ENCODE measurements around the gene FPGS. TPM values are rescaled to one million over a fixed set of nuclear protein-coding genes. Genes with fewer than 3 reads are reported as not detected.
A peak's percentile ranks its signal among the peaks of the same experiment; 100 is the strongest.
"Not testable (repeated sequence)": the region's sequence is repeated elsewhere in the genome, so short reads cannot be mapped to it uniquely, and the experiment has no call there.

The FPGS gene
- total and polyA plus RNA-seq, 7 donors = 9.2 to 51.3 (median 32.6) TPM

DNA sequence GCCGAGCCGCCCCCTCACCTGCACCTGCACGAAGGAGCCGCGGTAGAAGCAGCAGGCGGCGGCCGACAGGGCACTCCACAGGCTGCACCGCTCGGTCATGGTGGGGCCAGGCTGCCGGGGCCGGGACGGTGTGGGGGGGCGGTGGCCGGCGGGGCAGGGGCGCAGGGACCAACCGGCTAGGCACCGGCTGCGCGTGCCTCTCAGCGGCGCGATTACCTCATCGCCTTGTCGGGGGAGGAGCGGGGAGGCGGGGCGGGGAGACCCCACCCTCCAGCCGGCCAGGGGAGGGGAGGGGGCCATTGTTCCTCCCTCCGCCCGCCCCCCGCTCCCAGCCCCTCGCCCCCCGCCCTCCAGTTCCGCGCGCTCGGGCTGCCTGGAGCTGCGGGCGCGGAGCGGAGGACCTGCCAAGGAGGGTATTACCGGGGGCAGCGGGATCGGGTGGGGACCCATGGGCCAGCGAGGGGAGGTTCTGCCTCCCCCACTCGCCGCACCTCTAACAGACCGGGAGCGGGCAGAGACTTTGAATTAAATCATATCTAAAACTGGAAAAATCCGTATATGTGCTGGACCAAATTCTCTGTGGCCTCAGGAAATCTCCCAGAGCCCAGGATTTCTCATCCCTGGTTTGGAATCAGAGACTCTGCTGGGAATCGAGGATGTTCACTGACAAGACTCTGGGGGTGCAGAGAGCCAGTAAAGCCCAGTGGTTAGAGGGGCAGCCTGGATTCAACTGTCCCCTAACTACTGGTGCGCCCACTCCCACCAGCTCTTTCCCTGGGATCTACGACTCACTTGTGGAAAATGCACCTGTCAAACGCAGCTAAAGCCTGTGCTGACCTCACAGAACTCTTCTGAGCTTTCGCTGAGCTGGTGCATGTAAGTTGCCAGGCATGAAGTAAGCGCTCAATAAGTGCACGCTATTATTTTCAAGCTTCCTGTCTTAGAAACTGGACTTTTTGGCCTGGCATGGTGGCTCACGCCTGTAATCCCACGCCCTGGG, 47.3 kb upstream of the FPGS start:
- no peak for DNase-seq
- Histone ChIP-seq H3K27me3 (peaks cover 16 to 84% (median 53%) of the 10 kb centered on the region in 3 donors), H3K27ac (peak overlapping the region in 1 of 4 donors; percentile 8), H3K4me3 (no peak overlapping the region), H3K4me1 (peaks cover 0 to 14% (median 13%) of the 10 kb centered on the region in 4 donors), H3K36me3 (no peaks in the 10 kb centered on the region), H3K9me3 (no peaks in the 10 kb centered on the region)
- WGBS, 2 donors = 21 to 70% methylated on average over 61 of the region's 61 CpGs
- TF ChIP-seq POLR2AphosphoS5 (IDR thresholded peaks at IDR 0.05) (no peak), POLR2A (IDR thresholded peaks at IDR 0.05) (no peak), EP300 (IDR thresholded peaks at IDR 0.05) (no peak)
- TF ChIP-seq, protein P1, sequence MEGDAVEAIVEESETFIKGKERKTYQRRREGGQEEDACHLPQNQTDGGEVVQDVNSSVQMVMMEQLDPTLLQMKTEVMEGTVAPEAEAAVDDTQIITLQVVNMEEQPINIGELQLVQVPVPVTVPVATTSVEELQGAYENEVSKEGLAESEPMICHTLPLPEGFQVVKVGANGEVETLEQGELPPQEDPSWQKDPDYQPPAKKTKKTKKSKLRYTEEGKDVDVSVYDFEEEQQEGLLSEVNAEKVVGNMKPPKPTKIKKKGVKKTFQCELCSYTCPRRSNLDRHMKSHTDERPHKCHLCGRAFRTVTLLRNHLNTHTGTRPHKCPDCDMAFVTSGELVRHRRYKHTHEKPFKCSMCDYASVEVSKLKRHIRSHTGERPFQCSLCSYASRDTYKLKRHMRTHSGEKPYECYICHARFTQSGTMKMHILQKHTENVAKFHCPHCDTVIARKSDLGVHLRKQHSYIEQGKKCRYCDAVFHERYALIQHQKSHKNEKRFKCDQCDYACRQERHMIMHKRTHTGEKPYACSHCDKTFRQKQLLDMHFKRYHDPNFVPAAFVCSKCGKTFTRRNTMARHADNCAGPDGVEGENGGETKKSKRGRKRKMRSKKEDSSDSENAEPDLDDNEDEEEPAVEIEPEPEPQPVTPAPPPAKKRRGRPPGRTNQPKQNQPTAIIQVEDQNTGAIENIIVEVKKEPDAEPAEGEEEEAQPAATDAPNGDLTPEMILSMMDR (IDR thresholded peaks at IDR 0.05) = no peak
- intact Hi-C loops (cut with DNase I) = no loop called here

DNA sequence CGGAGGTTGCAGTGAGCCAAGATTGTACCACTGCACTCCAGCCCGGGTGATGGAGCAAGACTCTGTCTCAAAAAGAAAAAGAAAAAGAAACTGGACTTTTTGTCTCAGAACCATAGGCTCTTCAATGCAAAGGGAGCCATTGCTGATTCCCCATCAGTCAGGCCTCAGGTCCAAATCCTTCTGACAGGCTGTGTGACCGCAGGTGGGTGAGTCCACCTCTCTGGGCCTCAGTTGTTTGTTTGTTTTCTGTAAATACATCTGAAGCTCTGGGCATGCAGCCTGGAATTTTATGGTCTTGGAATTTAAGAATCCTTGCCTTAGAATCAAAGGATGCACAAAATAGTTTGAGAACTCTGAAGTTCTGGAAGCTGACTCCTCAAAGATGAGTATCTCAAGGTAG, 46.4 kb upstream of the FPGS start:
- 75 to 84% methylated on average over 3 of the region's 3 CpGs for WGBS, 2 donors
- no peak overlapping the region for H3K27ac ChIP-seq
- peaks cover 16 to 87% (median 53%) of the 10 kb centered on the region in 3 donors for H3K27me3 ChIP-seq

DNA sequence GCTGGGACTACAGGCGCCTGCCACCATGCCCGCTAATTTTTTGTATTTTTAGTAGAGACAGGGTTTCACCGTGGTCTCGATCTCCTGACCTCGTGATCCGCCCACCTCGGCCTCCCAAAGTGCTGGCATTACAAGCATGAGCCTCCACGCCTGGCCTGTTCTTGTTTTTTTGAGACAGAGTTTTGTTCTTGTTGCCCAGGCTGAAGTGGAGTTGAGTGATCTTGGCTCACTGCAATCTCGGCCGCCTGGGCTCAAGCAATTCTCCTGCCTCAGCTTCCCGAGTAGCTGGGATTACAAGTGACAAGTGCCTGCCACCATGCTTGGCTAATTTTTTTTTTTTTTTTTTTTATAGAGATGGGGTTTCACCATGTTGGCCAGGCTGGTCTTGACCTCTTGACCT, 45.9 kb upstream of the FPGS start:
- H3K4me3 ChIP-seq; DNase-seq; H3K9me3 ChIP-seq; H3K27ac ChIP-seq; intact Hi-C loops (cut with DNase I); H3K36me3 ChIP-seq: not testable (repeated sequence)
- peaks cover 19 to 86% (median 56%) of the 10 kb centered on the region in 3 donors for H3K27me3 ChIP-seq
- WGBS, 2 donors = 79 to 89% methylated on average over 11 of the region's 11 CpGs
- H3K4me1 ChIP-seq = peaks cover 0 to 14% (median 13%) of the 10 kb centered on the region in 4 donors

More for the DNA sequence above, 46.4 kb upstream of the FPGS start:
- DNase-seq = no peak
- TF ChIP-seq, protein P1 (IDR thresholded peaks at IDR 0.05) = no peak
- TF ChIP-seq POLR2AphosphoS5 (IDR thresholded peaks at IDR 0.05) = no peak
- no peak for TF ChIP-seq POLR2A (IDR thresholded peaks at IDR 0.05)
- TF ChIP-seq EP300 (IDR thresholded peaks at IDR 0.05) = no peak
- H3K36me3 ChIP-seq = no peaks in the 10 kb centered on the region
- peaks cover 0 to 14% (median 13%) of the 10 kb centered on the region in 4 donors for H3K4me1 ChIP-seq
- H3K9me3 ChIP-seq = no peaks in the 10 kb centered on the region
- intact Hi-C loops (cut with DNase I) = no loop called here
- no peak overlapping the region for H3K4me3 ChIP-seq

DNA sequence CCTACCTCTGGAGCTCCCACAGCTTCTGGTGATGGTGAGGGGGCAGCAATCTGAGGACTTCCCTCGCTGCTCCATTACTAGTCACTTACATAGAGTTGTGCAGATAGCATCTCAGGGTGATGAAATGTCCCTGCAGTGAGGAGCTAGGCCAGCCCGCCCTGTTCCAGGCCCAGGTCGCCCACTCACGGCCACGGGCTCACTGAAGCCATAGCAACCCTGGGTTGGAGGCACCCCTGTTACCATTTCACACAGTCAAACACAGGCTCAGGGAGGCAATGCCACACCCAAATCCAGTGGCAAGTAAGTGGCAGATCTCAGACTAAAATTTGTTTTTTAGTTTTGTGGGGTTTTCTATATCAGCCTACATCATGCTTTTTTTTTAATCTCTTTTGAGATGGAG, 43.8 kb upstream of the FPGS start:
- peaks cover 19 to 71% (median 36%) of the 10 kb centered on the region in 3 donors for H3K27me3 ChIP-seq
- 82 to 93% methylated on average over 5 of the region's 5 CpGs for WGBS, 2 donors

DNA sequence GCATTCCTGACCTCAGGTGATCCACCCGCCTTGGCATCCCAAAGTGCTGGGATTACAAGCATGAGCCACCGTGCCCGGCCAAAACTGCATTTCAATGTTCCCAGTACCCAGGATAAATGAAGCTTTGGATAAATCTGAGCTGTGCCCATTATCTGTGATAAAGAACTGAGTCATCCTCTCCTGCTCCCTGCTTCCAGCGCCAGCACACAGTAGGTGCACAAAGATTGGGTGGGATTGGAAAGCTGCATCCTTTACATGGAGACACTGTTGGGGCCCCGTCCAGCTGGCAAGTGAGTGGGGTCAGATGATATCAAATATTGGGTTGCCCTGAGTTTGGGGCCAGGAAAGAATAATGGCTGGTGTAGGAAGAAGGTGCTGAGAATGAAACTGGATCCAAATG, 41.6 kb upstream of the FPGS start:
- H3K9me3 ChIP-seq = no peaks in the 10 kb centered on the region
- no peaks in the 10 kb centered on the region for H3K36me3 ChIP-seq
- no peak for DNase-seq
- no peak overlapping the region for H3K4me3 ChIP-seq
- no peaks in the 10 kb centered on the region for H3K4me1 ChIP-seq
- TF ChIP-seq POLR2A (IDR thresholded peaks at IDR 0.05) (no peak), POLR2AphosphoS5 (IDR thresholded peaks at IDR 0.05) (no peak), EP300 (IDR thresholded peaks at IDR 0.05) (no peak)
- TF ChIP-seq, protein P1 (IDR thresholded peaks at IDR 0.05) = no peak
- H3K27me3 ChIP-seq = peaks cover 3 to 56% (median 14%) of the 10 kb centered on the region in 3 donors
- peak overlapping the region in 1 of 4 donors; percentile 41 for H3K27ac ChIP-seq
- intact Hi-C loops (cut with DNase I) = no loop called here
- WGBS, 2 donors = 79 to 90% methylated on average over 5 of the region's 5 CpGs

More for the DNA sequence above, 43.8 kb upstream of the FPGS start:
- TF ChIP-seq POLR2AphosphoS5 (IDR thresholded peaks at IDR 0.05) = no peak
- TF ChIP-seq, protein P1 (IDR thresholded peaks at IDR 0.05) = no peak
- no peak for TF ChIP-seq EP300 (IDR thresholded peaks at IDR 0.05)
- Histone ChIP-seq H3K4me1 (peaks cover 0 to 14% (median 13%) of the 10 kb centered on the region in 4 donors), H3K4me3 (no peak overlapping the region), H3K36me3 (no peaks in the 10 kb centered on the region), H3K9me3 (no peaks in the 10 kb centered on the region), H3K27ac (no peak overlapping the region)
- intact Hi-C loops (cut with DNase I) = no loop called here
- no peak for DNase-seq
